OCI-LY1 (cell line): ENCODE results near the gene KLHDC8A.

Experiments
- H2AFZ ChIP-seq: fragments of 200-600 bp; sonication (generic), shearing (Covaris generic); 2 replicates; pipeline ENCODE4 v1.6.0; 2014; ENCODE audit warnings: antibody characterized with exemption, mild to moderate bottlenecking, low read length
- H3F3A ChIP-seq: fragments of 200-600 bp; sonication (generic), shearing (Covaris generic); 2 replicates; pipeline ENCODE4 v1.6.0; 2014; ENCODE audit warnings: mild to moderate bottlenecking, antibody characterized with exemption, low read length, moderate library complexity; ENCODE audit not compliant: insufficient read depth
- H3K27ac ChIP-seq: fragments of 200-600 bp; sonication (generic); 2 replicates; pipeline ENCODE4 v1.5.1; 2014; ENCODE audit warnings: low read length, mixed run types, mild to moderate bottlenecking, low read depth; ENCODE audit not compliant: poor library complexity, severe bottlenecking
- H3K27me3 ChIP-seq: fragments of 200-600 bp; sonication (generic); 2 replicates; pipeline ENCODE4 v1.6.0; 2014; ENCODE audit warnings: antibody characterized with exemption, mild to moderate bottlenecking, low read length, moderate library complexity; ENCODE audit not compliant: insufficient read depth
- H3K36me3 ChIP-seq: fragments of 200-600 bp; sonication (generic); 2 replicates; pipeline ENCODE4 v1.6.1; 2014; ENCODE audit warnings: mild to moderate bottlenecking, antibody characterized with exemption, low read length, moderate library complexity, mixed read lengths; ENCODE audit not compliant: insufficient read depth
- H3K4me1 ChIP-seq: fragments of 200-600 bp; sonication (generic); 2 replicates; pipeline ENCODE4 v1.5.1; 2014; ENCODE audit warnings: mild to moderate bottlenecking, low read length, moderate library complexity; ENCODE audit not compliant: insufficient read depth, severe bottlenecking
- H3K4me2 ChIP-seq: fragments of 200-600 bp; sonication (generic), shearing (Covaris generic); 2 replicates; pipeline ENCODE4 v1.6.1; 2014; ENCODE audit warnings: low read length
- H3K4me3 ChIP-seq: fragments of 200-600 bp; sonication (generic); 2 replicates; pipeline ENCODE4 v1.5.1; 2014; ENCODE audit warnings: low read length, low read depth, mild to moderate bottlenecking, mixed read lengths; ENCODE audit not compliant: poor library complexity, severe bottlenecking
- H3K79me2 ChIP-seq: fragments of 200-600 bp; shearing (Covaris generic); 2 replicates; pipeline ENCODE4 v1.6.1; 2016; ENCODE audit warnings: mixed run types, low read length, mixed read lengths; ENCODE audit not compliant: insufficient read depth
- H3K9ac ChIP-seq: fragments of 200-600 bp; sonication (generic), shearing (Covaris generic); 2 replicates; pipeline ENCODE4 v1.6.1; 2014; ENCODE audit warnings: mild to moderate bottlenecking, low read length, mixed read lengths
- H3K9me2 ChIP-seq: fragments of 200-600 bp; sonication (generic), shearing (Covaris generic); 2 replicates; pipeline ENCODE4 v1.6.1; 2014; ENCODE audit warnings: low read depth, mild to moderate bottlenecking, low read length, mixed read lengths
- H3K9me3 ChIP-seq: fragments of 200-600 bp; shearing (Covaris generic); 2 replicates; pipeline ENCODE4 v1.6.1; 2014; ENCODE audit warnings: low read length, mixed read lengths
- H4K20me1 ChIP-seq: fragments of 200-600 bp; sonication (generic), shearing (Covaris generic); 2 replicates; pipeline ENCODE4 v1.6.0; 2016; ENCODE audit warnings: mild to moderate bottlenecking, low read length; ENCODE audit not compliant: insufficient read depth
- CTCF ChIP-seq: fragments of 200-600 bp; sonication (generic), shearing (Covaris generic); IDR thresholded peaks from 2 replicates; pipeline ENCODE4 v1.5.1; 2017; ENCODE audit warnings: mild to moderate bottlenecking, antibody characterized with exemption, low read length, moderate library complexity, mixed read lengths
- EZH2 ChIP-seq: fragments of 200-600 bp; sonication (generic), shearing (Covaris generic); IDR thresholded peaks from 2 replicates; pipeline ENCODE4 v1.8.0; 2017; ENCODE audit warnings: borderline replicate concordance, mixed run types, mild to moderate bottlenecking, antibody characterized with exemption, low read length, moderate library complexity, mixed read lengths

Gene KLHDC8A

DNA sequence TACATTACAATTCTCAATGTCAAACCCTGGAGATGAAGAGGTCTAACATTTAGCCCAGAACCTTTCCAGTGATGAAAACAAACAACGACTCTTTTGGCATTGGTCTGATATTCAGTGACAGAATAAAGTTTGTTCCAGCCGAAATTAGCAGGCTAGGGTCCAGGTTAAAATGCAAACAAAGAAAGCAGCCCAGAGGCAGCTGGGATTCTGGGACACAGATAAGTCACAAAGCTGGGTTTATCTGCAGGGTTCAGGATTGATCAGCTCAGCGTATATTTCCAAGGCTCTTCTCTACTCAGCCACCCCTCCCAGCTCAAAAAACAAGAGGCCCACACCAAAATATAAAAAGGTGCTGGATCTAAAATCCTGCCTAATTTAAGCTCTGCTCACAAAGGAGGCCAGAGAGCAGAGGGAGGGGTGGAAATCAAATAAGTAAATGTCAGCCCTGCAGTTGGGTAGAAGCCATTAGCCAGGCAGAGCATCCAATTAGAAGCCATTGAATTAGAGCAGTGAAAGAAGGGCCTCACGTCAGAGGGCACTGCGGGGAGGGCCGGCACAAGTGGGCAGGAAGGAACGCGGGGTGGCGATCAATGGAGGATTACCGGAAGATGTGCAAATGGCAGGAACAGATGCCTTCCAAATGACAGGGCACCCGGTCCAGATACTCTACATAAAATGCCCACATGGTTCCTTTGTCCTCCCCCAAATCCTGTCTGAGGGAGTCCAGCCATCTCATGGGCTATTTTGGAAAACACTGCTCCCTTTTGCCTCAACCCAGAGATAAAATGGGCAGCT, 3.2 kb upstream of the KLHDC8A start:
- Histone ChIP-seq H3K9ac (no peak overlapping the region), H3K27me3 (no peaks in the 10 kb centered on the region; the same call in 1 of the 2 replicates), H3K4me3 (no peak overlapping the region), H3F3A (no peaks in the 10 kb centered on the region), H4K20me1 (no peaks in the 10 kb centered on the region), H3K79me2 (no peaks in the 10 kb centered on the region), H3K9me2 (no peaks in the 10 kb centered on the region), H3K4me1 (no peaks in the 10 kb centered on the region), H2AFZ (no peak overlapping the region), H3K27ac (no peak overlapping the region), H3K9me3 (no peaks in the 10 kb centered on the region), H3K36me3 (no peaks in the 10 kb centered on the region), H3K4me2 (no peak overlapping the region)
- TF ChIP-seq CTCF, result no peak
- TF ChIP-seq EZH2, result no peak

DNA sequence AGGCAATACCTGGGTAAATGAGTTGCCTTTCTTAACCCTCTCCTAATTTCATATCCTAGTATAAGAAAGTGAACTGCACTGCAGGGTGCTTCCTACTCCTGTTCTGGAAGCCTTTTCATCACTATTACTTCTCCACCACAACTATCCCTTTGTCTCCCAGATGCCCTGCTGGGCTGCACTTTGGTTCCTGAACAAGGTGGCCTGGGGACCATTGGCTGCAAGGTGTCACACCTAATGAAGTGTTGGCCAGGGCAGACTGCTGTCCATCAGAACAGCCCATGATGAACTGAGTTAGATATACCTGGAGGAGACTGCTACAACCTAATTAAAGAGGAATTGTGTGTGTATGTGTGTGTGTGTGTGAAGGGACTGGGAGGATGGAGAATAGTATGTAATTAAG, 1.9 kb upstream of the KLHDC8A start:
- no peaks in the 10 kb centered on the region for H3K9me3 ChIP-seq
- H3K4me3 ChIP-seq, result no peak overlapping the region
- H3F3A ChIP-seq, result no peaks in the 10 kb centered on the region
- no peaks in the 10 kb centered on the region for H3K9me2 ChIP-seq
- no peak overlapping the region for H3K9ac ChIP-seq
- no peaks in the 10 kb centered on the region for H4K20me1 ChIP-seq
- no peaks in the 10 kb centered on the region for H3K4me1 ChIP-seq
- no peak overlapping the region for H2AFZ ChIP-seq
- TF ChIP-seq EZH2, result no peak
- no peak for TF ChIP-seq CTCF
- H3K79me2 ChIP-seq, result no peaks in the 10 kb centered on the region
- no peaks in the 10 kb centered on the region; the same call in 1 of the 2 replicates for H3K27me3 ChIP-seq
- no peak overlapping the region for H3K27ac ChIP-seq
- H3K36me3 ChIP-seq, result no peaks in the 10 kb centered on the region
- H3K4me2 ChIP-seq, result no peak overlapping the region

GRCh38 chr1:205357567-205357966, 845 bp upstream of the KLHDC8A start:
- Histone ChIP-seq H3K9me3 (no peaks in the 10 kb centered on the region), H3K9me2 (no peaks in the 10 kb centered on the region), H3K9ac (no peak overlapping the region), H3K4me3 (no peak overlapping the region), H3K79me2 (no peaks in the 10 kb centered on the region), H4K20me1 (no peaks in the 10 kb centered on the region), H3K4me2 (no peak overlapping the region), H3K27me3 (no peaks in the 10 kb centered on the region; the same call in 1 of the 2 replicates), H3K27ac (no peak overlapping the region), H3F3A (no peaks in the 10 kb centered on the region), H2AFZ (no peak overlapping the region), H3K4me1 (no peaks in the 10 kb centered on the region), H3K36me3 (no peaks in the 10 kb centered on the region)
- no peak for TF ChIP-seq EZH2
- TF ChIP-seq CTCF, result no peak
